ENCODE measurements around the gene SCRT2. TPM values are rescaled to one million over a fixed set of nuclear protein-coding genes. Genes with fewer than 3 reads are reported as not detected.

Gene SCRT2
- total RNA-seq, 1 donor from 2014 or later = not detected

GRCh38 chr20:677957-678356, 2.4 kb upstream of the SCRT2 start:
- DNase-seq (no peak), ATAC-seq (ENCODE audit: low read depth) (no peak)
- Mint-ChIP-seq H3K27ac (no peak overlapping the region), H3K9me3 (no peaks in the 10 kb centered on the region), H3K27me3 (peaks cover 51% of the 10 kb centered on the region), H3K4me1 (peaks cover 13% of the 10 kb centered on the region), H3K36me3 (ENCODE audit: low read depth) (no peaks in the 10 kb centered on the region), H3K4me3 (no peak overlapping the region)
- CTCF ChIA-PET = no interaction called here
- POLR2A ChIA-PET = no interaction called here
- intact Hi-C loops (cut with micrococcal nuclease) = no loop called here
- TF ChIP-seq CTCF (IDR thresholded peaks at IDR 0.05) = no peak

GRCh38 chr20:676967-677366, 1.4 kb upstream of the SCRT2 start:
- peaks cover 52% of the 10 kb centered on the region for H3K27me3 Mint-ChIP-seq

GRCh38 chr20:676315-676937, 824 bp upstream of the SCRT2 start:
- POLR2A ChIA-PET = interaction anchor here (0.6 kb wide), 1 partner anchor 16 kb away, joined by 3 read pairs; no protein-coding TSS in a partner anchor
- peaks cover 57% of the 10 kb centered on the region for H3K27me3 Mint-ChIP-seq

More at GRCh38 chr20:676967-677366, 1.4 kb upstream of the SCRT2 start:
- Mint-ChIP-seq H3K4me1 (peaks cover 13% of the 10 kb centered on the region), H3K4me3 (no peak overlapping the region), H3K9me3 (no peaks in the 10 kb centered on the region), H3K27ac (no peak overlapping the region), H3K36me3 (ENCODE audit: low read depth) (no peaks in the 10 kb centered on the region)
- DNase-seq (no peak), ATAC-seq (ENCODE audit: low read depth) (no peak)
- POLR2A ChIA-PET = interaction anchor here (0.6 kb wide), 1 partner anchor 16 kb away, joined by 3 read pairs; no protein-coding TSS in a partner anchor
- CTCF ChIA-PET = no interaction called here
- TF ChIP-seq CTCF (IDR thresholded peaks at IDR 0.05) = no peak
- intact Hi-C loops (cut with micrococcal nuclease) = no loop called here

GRCh38 chr20:675033-675452, 559 bp downstream of the SCRT2 start:
- intact Hi-C loops (cut with micrococcal nuclease) = no loop called here
- DNase-seq (no peak), ATAC-seq (ENCODE audit: low read depth) (no peak)
- TF ChIP-seq CTCF (IDR thresholded peaks at IDR 0.05) = no peak
- Mint-ChIP-seq H3K27me3 (peaks cover 71% of the 10 kb centered on the region), H3K36me3 (ENCODE audit: low read depth) (no peaks in the 10 kb centered on the region), H3K4me3 (no peak overlapping the region), H3K27ac (no peak overlapping the region), H3K4me1 (peaks cover 13% of the 10 kb centered on the region), H3K9me3 (no peaks in the 10 kb centered on the region)
- ChIA-PET POLR2A (no interaction called here), CTCF (no interaction called here)

More at GRCh38 chr20:676315-676937, 824 bp upstream of the SCRT2 start:
- CTCF ChIA-PET = no interaction called here
- peak; percentile 47 for ATAC-seq (ENCODE audit: low read depth)
- H3K27ac Mint-ChIP-seq = no peak overlapping the region
- intact Hi-C loops (cut with micrococcal nuclease) = no loop called here
- H3K36me3 Mint-ChIP-seq (ENCODE audit: low read depth) = no peaks in the 10 kb centered on the region
- DNase-seq = no peak
- no peaks in the 10 kb centered on the region for H3K9me3 Mint-ChIP-seq
- no peak for TF ChIP-seq CTCF (IDR thresholded peaks at IDR 0.05)
- H3K4me3 Mint-ChIP-seq = peak overlapping the region; percentile 7
- H3K4me1 Mint-ChIP-seq = peaks cover 13% of the 10 kb centered on the region

GRCh38 chr20:673603-674001, 2.0 kb downstream of the SCRT2 start:
- no peak for DNase-seq
- ChIA-PET POLR2A (no interaction called here), CTCF (no interaction called here)
- ATAC-seq (ENCODE audit: low read depth) = no peak
- intact Hi-C loops (cut with micrococcal nuclease) = no loop called here
- Mint-ChIP-seq H3K9me3 (no peaks in the 10 kb centered on the region), H3K4me1 (peaks cover 13% of the 10 kb centered on the region), H3K27me3 (peaks cover 57% of the 10 kb centered on the region), H3K27ac (no peak overlapping the region), H3K4me3 (no peak overlapping the region), H3K36me3 (ENCODE audit: low read depth) (no peaks in the 10 kb centered on the region)
- no peak for TF ChIP-seq CTCF (IDR thresholded peaks at IDR 0.05)

Data from activated B cell treated with CpG ODN at 0.5 μM for 24 hours (primary cell).